GM10266 (cell line): Measurements from ENCODE around the gene ADIPOR2.

Experiments used
- DNase-seq: peaks from one replicate; pipeline ENCODE4 v3.0.0; 2012; ENCODE audit errors: extremely low spot score
- CTCF ChIP-seq: IDR thresholded peaks from 2 replicates; pipeline ENCODE4 v1.5.1; 2012; ENCODE audit warnings: mild to moderate bottlenecking, low read depth; ENCODE audit not compliant: control insufficient read depth, insufficient read depth; ENCODE audit errors: missing control alignments

ADIPOR2 gene

GRCh38 chr12:1810931-1811280 is 120.0 kb downstream of the ADIPOR2 start:
- no peak for DNase-seq
- TF ChIP-seq CTCF, result no peak

DNA sequence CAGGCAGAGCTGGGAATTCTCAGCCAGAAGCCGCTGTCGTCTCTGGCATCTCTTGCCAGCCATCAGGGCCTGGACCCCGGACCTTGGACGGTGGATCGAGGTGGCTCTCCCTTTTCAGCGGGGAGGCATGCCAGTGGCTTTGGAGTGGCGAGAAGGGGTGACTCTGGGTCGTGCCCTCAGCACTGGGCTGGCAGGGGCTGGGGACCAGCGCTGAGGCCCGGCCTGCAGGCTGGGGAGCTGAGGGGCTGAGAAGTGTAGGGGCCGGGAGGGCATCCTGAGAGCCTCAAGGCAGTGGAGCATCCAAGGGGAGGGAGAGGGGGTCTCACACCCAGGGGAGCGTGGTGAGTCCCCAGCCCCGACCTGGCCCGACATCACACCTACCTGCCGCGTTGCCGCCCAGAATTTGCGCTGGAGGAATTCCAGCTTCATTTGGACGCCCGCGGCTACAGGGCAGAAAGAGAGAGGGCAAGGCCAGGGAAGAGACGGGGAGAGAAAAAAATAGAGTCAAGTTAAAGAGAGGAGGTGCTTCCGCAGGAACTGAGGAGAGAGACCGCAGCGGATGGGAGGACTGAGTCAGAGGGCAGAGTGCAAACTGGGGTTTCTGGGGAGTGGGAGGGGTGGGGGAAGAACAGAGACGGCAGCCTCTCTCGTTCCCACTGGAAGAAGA is 120.5 kb downstream of the ADIPOR2 start:
- TF ChIP-seq CTCF, result no peak
- DNase-seq, result no peak

- no peak for TF ChIP-seq CTCF
Measured at GRCh38 chr12:1811948-1812291, 121.0 kb downstream of the ADIPOR2 start.

DNA sequence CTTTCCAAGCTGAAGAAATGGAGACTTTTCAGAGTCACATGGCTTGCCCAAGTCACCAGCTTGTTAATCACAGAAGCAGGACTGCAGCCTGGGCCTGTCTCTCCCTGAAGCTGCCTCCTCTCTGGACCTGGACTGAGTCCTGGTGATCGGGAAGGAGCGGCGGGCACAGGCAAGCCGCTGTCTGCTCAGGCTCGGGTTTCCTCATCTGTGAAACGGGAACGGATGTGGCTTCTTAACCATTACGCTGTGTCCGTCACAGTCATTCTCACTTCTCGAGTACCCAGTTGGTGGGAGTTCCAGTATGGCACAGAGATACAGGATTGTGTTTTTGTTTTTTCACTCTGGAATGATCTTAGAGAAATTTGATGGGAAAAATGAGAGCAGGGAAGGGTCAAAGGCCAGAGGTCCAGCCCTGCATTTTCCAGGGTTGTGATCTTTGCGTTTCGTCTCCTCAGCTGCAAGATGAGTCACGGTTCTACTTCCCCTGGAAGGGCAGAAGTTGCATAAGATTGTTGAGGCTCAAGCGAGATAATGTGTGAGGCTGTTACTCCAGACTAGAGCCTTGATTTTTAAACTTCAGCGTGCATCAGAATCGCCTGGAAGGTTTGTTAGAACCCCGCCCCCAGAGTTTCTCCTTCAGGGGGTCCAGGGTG is 121.9 kb downstream of the ADIPOR2 start:
- no peak for TF ChIP-seq CTCF
- DNase-seq, result no peak

More at GRCh38 chr12:1811948-1812291, 121.0 kb downstream of the ADIPOR2 start:
- DNase-seq, result no peak

DNA sequence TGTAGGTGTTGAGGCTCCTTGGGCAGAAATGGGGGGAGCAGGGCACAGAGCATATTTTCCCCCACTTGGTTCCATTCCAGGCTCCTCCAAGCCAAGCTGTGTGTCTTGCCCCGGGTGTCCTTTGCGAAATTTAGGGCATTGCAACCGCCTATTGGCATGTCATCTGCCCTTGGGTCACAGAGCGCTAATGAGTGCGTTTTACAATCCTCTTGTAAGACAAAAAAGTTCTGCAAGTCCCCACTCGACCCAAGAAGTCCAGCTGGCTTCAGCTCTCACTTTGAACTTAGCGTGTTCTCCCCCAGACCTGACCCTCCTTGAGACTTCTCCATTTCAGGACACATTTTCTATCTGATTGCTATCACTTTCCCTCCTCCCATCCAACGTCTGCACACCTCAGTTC is 123.4 kb downstream of the ADIPOR2 start:
- no peak for TF ChIP-seq CTCF
- DNase-seq, result no peak

- DNase-seq, result no peak
- no peak for TF ChIP-seq CTCF
Measured at GRCh38 chr12:1815108-1815507, 124.2 kb downstream of the ADIPOR2 start.

GRCh38 chr12:1815814-1816729 is 125.2 kb downstream of the ADIPOR2 start:
- no peak for DNase-seq
- TF ChIP-seq CTCF, result no peak
